Measurements from ENCODE around the gene SNAPC1. TPM values are rescaled to one million over a fixed set of nuclear protein-coding genes. Genes with fewer than 3 reads are reported as not detected.

The SNAPC1 gene
- total RNA-seq, 1 experiment from 2014 or later = 6.8 TPM

- H3K4me1 Mint-ChIP-seq = peaks cover 0 to 21% of the 10 kb centered on the region in 2 experiments; a peak in 2 of 4 replicates
- no peak overlapping the region for H3K9ac ChIP-seq (ENCODE audit: extremely low read depth, insufficient read length, low read length)
- no peaks in the 10 kb centered on the region for H3K27me3 ChIP-seq (ENCODE audit: insufficient read depth, low read length)
- H2BK120ac ChIP-seq (ENCODE audit: low read depth, low read length, poor library complexity, severe bottlenecking) = no peak overlapping the region
- no peaks in the 10 kb centered on the region for H3K79me1 ChIP-seq (ENCODE audit: insufficient read depth, low read depth, low read length, poor library complexity, severe bottlenecking)
- H3K4me3 Mint-ChIP-seq = no peak overlapping the region
- no peak overlapping the region for H4K91ac ChIP-seq (ENCODE audit: insufficient read length, low read depth, low read length)
- no peaks in the 10 kb centered on the region for H3K9me3 Mint-ChIP-seq
- no peak overlapping the region for H2BK12ac ChIP-seq (ENCODE audit: insufficient read length, low read depth, low read length)
- no peak overlapping the region for H2AFZ ChIP-seq (ENCODE audit: low read length)
- H3K27me3 Mint-ChIP-seq (ENCODE audit: low read depth) = no peaks in the 10 kb centered on the region
- no peak overlapping the region for H3K56ac ChIP-seq (ENCODE audit: insufficient read length, low read depth, low read length)
- no peaks in the 10 kb centered on the region for H3K9me3 ChIP-seq (ENCODE audit: control insufficient read depth, low read depth, low read length)
- H2BK5ac ChIP-seq (ENCODE audit: insufficient read length, low read length) = no peak overlapping the region
- no peaks in the 10 kb centered on the region for H3K23me2 ChIP-seq (ENCODE audit: insufficient read length, low read depth, low read length, poor library complexity, severe bottlenecking)
- H2AK5ac ChIP-seq (ENCODE audit: insufficient read length, low read length) = no peak overlapping the region
- no peak overlapping the region for H3K23ac ChIP-seq (ENCODE audit: insufficient read length, low read depth, low read length)
- H3K27ac Mint-ChIP-seq = peak overlapping the region in 1 of 3 experiments; percentile 49; a peak in 1 of 7 replicates
- DNase-seq = no peak
- no peak overlapping the region for H4K5ac ChIP-seq (ENCODE audit: insufficient read length, low read depth, low read length)
- no peaks in the 10 kb centered on the region for H4K20me1 ChIP-seq (ENCODE audit: control insufficient read depth, insufficient read depth, insufficient read length)
- no CpG with 5 or more reads among the region's 3 CpGs for WGBS (ENCODE audit: extremely low coverage, insufficient read length, low lambda C conversion rate)
- H3T11ph ChIP-seq (ENCODE audit: low read length) = no peak overlapping the region
- H4K8ac ChIP-seq (replicated peaks; ENCODE audit: insufficient read length, low read depth, low read length) = no peak overlapping the region
- H3K79me2 ChIP-seq (ENCODE audit: insufficient read depth, low read length) = no peaks in the 10 kb centered on the region
- 0 out of 2 replicates have a peak, but pooled peaks cover 2% of the 10 kb centered on the region for H3K4me1 ChIP-seq (ENCODE audit: insufficient read depth, low read length)
- no peak for TF ChIP-seq CTCF (conservative IDR thresholded peaks at IDR 0.05)
- no peak overlapping the region for H3K4me2 ChIP-seq (ENCODE audit: insufficient read depth, insufficient read length, low read length)
- H3K4ac ChIP-seq (ENCODE audit: low read depth, low read length) = no peak overlapping the region
- no peak overlapping the region for H2BK15ac ChIP-seq (ENCODE audit: low read depth, low read length)
- no peak overlapping the region for H3K18ac ChIP-seq (ENCODE audit: insufficient read length, low read depth, low read length)
- no peak overlapping the region for H3K14ac ChIP-seq (ENCODE audit: insufficient read depth, low read length)
- H2BK20ac ChIP-seq (ENCODE audit: low read depth, low read length, poor library complexity, severe bottlenecking) = no peak overlapping the region
- H3K36me3 Mint-ChIP-seq (ENCODE audit: insufficient read depth in 1 of 3, low read depth in 3 of 3) = peaks cover 27 to 67% (median 41%) of the 10 kb centered on the region in 3 experiments; a peak in 6 of 7 replicates
- no peak overlapping the region for H3K27ac ChIP-seq (ENCODE audit: insufficient read length, low read depth, low read length)
Measured at GRCh38 chr14:61747342-61747741, 14.9 kb upstream of the SNAPC1 start.

Data from H9 (cell line).